CD4-positive, alpha-beta T cell (primary cell): ENCODE measurements around the gene ALK. TPM values are rescaled to one million over a fixed set of nuclear protein-coding genes. Genes with fewer than 3 reads are reported as not detected.

Experiments
- ATAC-seq: fragments of 200-7000 bp; cut with Tn5 transposase; one replicate; pipeline ENCODE4 v1.10.0; 2022; ENCODE audit warnings: mild to moderate bottlenecking; ENCODE audit not compliant: poor library complexity
- CTCF ChIA-PET: fragments of 350-600 bp; sonication (Branson Sonifier 250); formaldehyde crosslinking; loops from one replicate; lab custom pipeline; 2021; ENCODE audit warnings: antibody characterized with exemption, inconsistent platforms; lab: Charles Lee
- POLR2A ChIA-PET: fragments of 350-600 bp; sonication (Branson Sonifier 250); formaldehyde crosslinking; loops from one replicate; lab custom pipeline; 2021; ENCODE audit warnings: antibody characterized with exemption, inconsistent platforms; lab: Charles Lee
- DNase-seq, 14 experiments: peaks; one replicate each; pipeline ENCODE4 v3.0.0-alpha.2; 2013 to 2020; ENCODE audit warnings: mixed read lengths in 2 of 14
- H3K27ac ChIP-seq, 2 donors: one replicate each; pipeline versions ENCODE4 v1.5.1 to v1.7.0; 2013; ENCODE audit warnings: low read length in 2 of 2, low read depth in 1 of 2, mild to moderate bottlenecking in 1 of 2
- H3K27me3 ChIP-seq, 2 experiments: 1 replicate in 1 of 2; 2 replicates in 1 of 2; pipeline versions ENCODE4 v1.6.1 to v1.7.0; 2013; ENCODE audit warnings: low read length in 2 of 2, control low read depth in 1 of 2, mild to moderate bottlenecking in 1 of 2, moderate library complexity in 1 of 2; ENCODE audit not compliant: insufficient read depth in 2 of 2, control insufficient read depth in 1 of 2
- H3K36me3 ChIP-seq: one replicate; pipeline ENCODE4 v1.6.1; 2013; ENCODE audit warnings: low read length, control low read depth; ENCODE audit not compliant: insufficient read depth
- H3K4me1 ChIP-seq: one replicate; pipeline ENCODE4 v1.6.1; 2013; ENCODE audit warnings: low read length, control low read depth; ENCODE audit not compliant: insufficient read depth
- H3K4me3 ChIP-seq: one replicate; pipeline ENCODE4 v1.5.1; 2013; ENCODE audit warnings: mild to moderate bottlenecking, low read length, moderate library complexity
- H3K9me3 ChIP-seq, 2 experiments: 1 replicate in 1 of 2; 2 replicates in 1 of 2; pipeline versions ENCODE4 v1.6.1 to v1.7.0; 2013; ENCODE audit warnings: low read length in 2 of 2, mild to moderate bottlenecking in 2 of 2, control low read depth in 1 of 2, moderate library complexity in 1 of 2; ENCODE audit not compliant: control insufficient read depth in 1 of 2, insufficient read depth in 1 of 2
- H3K27ac Mint-ChIP-seq: one replicate; pipeline ENCODE4 v1.8.0; 2020; ENCODE audit warnings: mixed read lengths
- H3K27me3 Mint-ChIP-seq: one replicate; pipeline ENCODE4 v1.8.0; 2021; ENCODE audit warnings: mixed read lengths
- H3K36me3 Mint-ChIP-seq: one replicate; pipeline ENCODE4 v1.8.0; 2021; ENCODE audit warnings: low read depth, mixed read lengths
- H3K4me1 Mint-ChIP-seq: one replicate; pipeline ENCODE4 v1.8.0; 2021; ENCODE audit warnings: low read depth, mixed read lengths
- H3K4me3 Mint-ChIP-seq: one replicate; pipeline ENCODE4 v1.8.0; 2020; ENCODE audit warnings: mild to moderate bottlenecking, mixed read lengths
- H3K9me3 Mint-ChIP-seq: one replicate; pipeline ENCODE4 v1.8.0; 2020; ENCODE audit warnings: mixed read lengths
- intact Hi-C, 2 experiments: fragments of 100-400 bp; cut with DNase I in 1 of 2; cut with micrococcal nuclease in 1 of 2; formaldehyde crosslinking; loops; one replicate each; pipeline versions ENCODE4 v1.15.1 to v1.9.0; 2023 to 2025; cut with DNase I, micrococcal nuclease
- total RNA-seq, 174 experiments: library from RNA in 2 of 174; stranded (reverse) in 2 of 174; gene quantifications; one replicate each; pipeline ENCODE4 v1.2.3 and lab custom pipeline; 2021 to 2026
- TF ChIP-seq, protein P1 (sequence below): fragments of 200-600 bp; IDR thresholded peaks from one replicate; pipeline ENCODE4 v1.8.0; 2022; ENCODE audit warnings: antibody characterized with exemption, mild to moderate bottlenecking

Gene ALK
- total RNA-seq, 2 experiments from 2014 or later: not detected

GRCh38 chr2:29688429-29688828 is 233.0 kb downstream of the ALK start:
- CTCF ChIA-PET: no interaction called here
- DNase-seq (no peak), ATAC-seq (no peak)
- Mint-ChIP-seq H3K4me3 (no peak overlapping the region), H3K27me3 (peaks cover 65% of the 10 kb centered on the region), H3K9me3 (no peaks in the 10 kb centered on the region), H3K4me1 (no peaks in the 10 kb centered on the region), H3K36me3 (no peaks in the 10 kb centered on the region), H3K27ac (no peak overlapping the region)
- H3K27me3 ChIP-seq: no peaks in the 10 kb centered on the region
- POLR2A ChIA-PET: no interaction called here
- intact Hi-C loops: no loop called here
- no peaks in the 10 kb centered on the region for H3K9me3 ChIP-seq
- no peaks in the 10 kb centered on the region for H3K4me1 ChIP-seq
- H3K36me3 ChIP-seq: no peaks in the 10 kb centered on the region
- TF ChIP-seq, protein P1, sequence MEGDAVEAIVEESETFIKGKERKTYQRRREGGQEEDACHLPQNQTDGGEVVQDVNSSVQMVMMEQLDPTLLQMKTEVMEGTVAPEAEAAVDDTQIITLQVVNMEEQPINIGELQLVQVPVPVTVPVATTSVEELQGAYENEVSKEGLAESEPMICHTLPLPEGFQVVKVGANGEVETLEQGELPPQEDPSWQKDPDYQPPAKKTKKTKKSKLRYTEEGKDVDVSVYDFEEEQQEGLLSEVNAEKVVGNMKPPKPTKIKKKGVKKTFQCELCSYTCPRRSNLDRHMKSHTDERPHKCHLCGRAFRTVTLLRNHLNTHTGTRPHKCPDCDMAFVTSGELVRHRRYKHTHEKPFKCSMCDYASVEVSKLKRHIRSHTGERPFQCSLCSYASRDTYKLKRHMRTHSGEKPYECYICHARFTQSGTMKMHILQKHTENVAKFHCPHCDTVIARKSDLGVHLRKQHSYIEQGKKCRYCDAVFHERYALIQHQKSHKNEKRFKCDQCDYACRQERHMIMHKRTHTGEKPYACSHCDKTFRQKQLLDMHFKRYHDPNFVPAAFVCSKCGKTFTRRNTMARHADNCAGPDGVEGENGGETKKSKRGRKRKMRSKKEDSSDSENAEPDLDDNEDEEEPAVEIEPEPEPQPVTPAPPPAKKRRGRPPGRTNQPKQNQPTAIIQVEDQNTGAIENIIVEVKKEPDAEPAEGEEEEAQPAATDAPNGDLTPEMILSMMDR: no peak
- no peak overlapping the region for H3K4me3 ChIP-seq
- H3K27ac ChIP-seq: no peak overlapping the region

- H3K4me3 Mint-ChIP-seq: no peak overlapping the region
- CTCF ChIA-PET: no interaction called here
- intact Hi-C loops: no loop called here
- H3K9me3 Mint-ChIP-seq: no peaks in the 10 kb centered on the region
- H3K27ac Mint-ChIP-seq: no peak overlapping the region
- Histone ChIP-seq H3K27me3 (no peaks in the 10 kb centered on the region), H3K27ac (no peak overlapping the region), H3K9me3 (no peaks in the 10 kb centered on the region), H3K4me1 (no peaks in the 10 kb centered on the region), H3K36me3 (no peaks in the 10 kb centered on the region), H3K4me3 (no peak overlapping the region)
- H3K4me1 Mint-ChIP-seq: no peaks in the 10 kb centered on the region
- TF ChIP-seq, protein P1: no peak
- H3K36me3 Mint-ChIP-seq: no peaks in the 10 kb centered on the region
- H3K27me3 Mint-ChIP-seq: peaks cover 63% of the 10 kb centered on the region
- POLR2A ChIA-PET: no interaction called here
- DNase-seq (no peak), ATAC-seq (no peak)
Measured at GRCh38 chr2:29687121-29687520, 234.3 kb downstream of the ALK start.

- H3K4me1 ChIP-seq: no peaks in the 10 kb centered on the region
- H3K36me3 ChIP-seq: no peaks in the 10 kb centered on the region
- peaks cover 4% of the 10 kb centered on the region in 2 experiments for H3K27me3 ChIP-seq
- H3K9me3 Mint-ChIP-seq: peaks cover 4% of the 10 kb centered on the region
- ChIA-PET CTCF (no interaction called here), POLR2A (no interaction called here)
- H3K9me3 ChIP-seq: no peaks in the 10 kb centered on the region
- H3K4me3 Mint-ChIP-seq: no peak overlapping the region
- no peaks in the 10 kb centered on the region for H3K36me3 Mint-ChIP-seq
- H3K27ac ChIP-seq: no peak overlapping the region
- DNase-seq (no peak), ATAC-seq (no peak)
- intact Hi-C loops: no loop called here
- H3K27ac Mint-ChIP-seq: no peak overlapping the region
- TF ChIP-seq, protein P1: no peak
- H3K4me3 ChIP-seq: no peak overlapping the region
- no peaks in the 10 kb centered on the region for H3K4me1 Mint-ChIP-seq
- peaks cover 37% of the 10 kb centered on the region for H3K27me3 Mint-ChIP-seq
Measured at GRCh38 chr2:29676886-29677453, 244.4 kb downstream of the ALK start.
